Smooth muscle cell of the brain vasculature (primary cell): ENCODE data around the gene LRRC30.
"Not testable (repeated sequence)": the region's sequence is repeated elsewhere in the genome, so short reads cannot be mapped to it uniquely, and the experiment has no call there.

Source experiments
- DNase-seq: peaks from one replicate; pipeline ENCODE4 v3.0.0-alpha.2; 2012; ENCODE audit warnings: low read depth, low spot score

LRRC30 gene

GRCh38 chr18:7230626-7231349, at the start of gene LRRC30:
Gene LRRC30, plus strand, starts transcription at chr18:7231089. Its CDS starts 50 bp downstream, at chr18:7231139.
- no peak for DNase-seq

GRCh38 chr18:7185701-7186100, 45.2 kb upstream of the LRRC30 start:
- DNase-seq, result no peak

GRCh38 chr18:7190547-7191156, 40.2 kb upstream of the LRRC30 start:
- no peak for DNase-seq

GRCh38 chr18:7191736-7192135, 39.2 kb upstream of the LRRC30 start:
- no peak for DNase-seq

GRCh38 chr18:7195266-7195665, 35.6 kb upstream of the LRRC30 start:
- DNase-seq, result no peak

GRCh38 chr18:7196421-7196820, 34.5 kb upstream of the LRRC30 start:
- DNase-seq, result no peak

- no peak for DNase-seq
Observed at GRCh38 chr18:7197854-7198253, 33.0 kb upstream of the LRRC30 start.

- no peak for DNase-seq
Observed at GRCh38 chr18:7198326-7198725, 32.6 kb upstream of the LRRC30 start.

GRCh38 chr18:7201096-7201495, 29.8 kb upstream of the LRRC30 start:
- no peak for DNase-seq

- DNase-seq, result no peak
Observed at GRCh38 chr18:7202169-7202568, 28.7 kb upstream of the LRRC30 start.

GRCh38 chr18:7203601-7204000, 27.3 kb upstream of the LRRC30 start:
- not testable (repeated sequence) for DNase-seq

GRCh38 chr18:7205346-7205745, 25.5 kb upstream of the LRRC30 start:
- no peak for DNase-seq

GRCh38 chr18:7206217-7206616, 24.7 kb upstream of the LRRC30 start:
- no peak for DNase-seq

GRCh38 chr18:7207366-7207915, 23.4 kb upstream of the LRRC30 start:
- no peak for DNase-seq

GRCh38 chr18:7221424-7222155, 9.3 kb upstream of the LRRC30 start:
- DNase-seq, result peak; percentile 50

GRCh38 chr18:7224198-7224597, 6.7 kb upstream of the LRRC30 start:
- DNase-seq, result no peak

GRCh38 chr18:7232218-7232617, 1.3 kb downstream of the LRRC30 start:
- no peak for DNase-seq

GRCh38 chr18:7233134-7233810, 2.4 kb downstream of the LRRC30 start:
- no peak for DNase-seq

GRCh38 chr18:7234091-7234490, 3.2 kb downstream of the LRRC30 start:
- DNase-seq, result no peak

- DNase-seq, result no peak
Observed at GRCh38 chr18:7234956-7235355, 4.1 kb downstream of the LRRC30 start.

GRCh38 chr18:7236072-7236471, 5.2 kb downstream of the LRRC30 start:
- no peak for DNase-seq

GRCh38 chr18:7236933-7237332, 6.0 kb downstream of the LRRC30 start:
- DNase-seq, result no peak
